Keratinocyte (primary cell): Measurements from ENCODE around the gene PRR33. TPM values are rescaled to one million over a fixed set of nuclear protein-coding genes. Genes with fewer than 3 reads are reported as not detected.

Source experiments
- DNase-seq: peaks from one replicate; pipeline ENCODE4 v3.0.0-alpha.2; 2011; ENCODE audit warnings: low read depth, missing footprints, low spot score
- FAIRE-seq: peaks from 2 replicates; lab custom pipeline; 2011; peaks lifted over from hg19 to GRCh38; lab: Jason Lieb, UNC
- H2AFZ ChIP-seq: 2 replicates; pipeline ENCODE4 v1.6.0; 2012; ENCODE audit warnings: low read length, control low read depth, inconsistent platforms; ENCODE audit not compliant: control insufficient read depth
- H3K27ac ChIP-seq: 2 replicates; pipeline ENCODE4 v1.5.1; 2011; ENCODE audit warnings: low read length; ENCODE audit not compliant: control insufficient read depth, insufficient read depth
- H3K27me3 ChIP-seq: 3 replicates; pipeline ENCODE4 v1.6.0; 2011; ENCODE audit warnings: low read length; ENCODE audit not compliant: control insufficient read depth, insufficient read depth; ENCODE audit errors: extremely low read depth
- H3K36me3 ChIP-seq, 2 experiments: 2 replicates in 1 of 2; 3 replicates in 1 of 2; pipeline ENCODE4 v1.5.1; 2011; ENCODE audit warnings: low read length in 2 of 2, mild to moderate bottlenecking in 1 of 2; ENCODE audit not compliant: control insufficient read depth in 2 of 2, insufficient read depth in 2 of 2; ENCODE audit errors: extremely low read depth in 1 of 2
- H3K4me1 ChIP-seq: 3 replicates; pipeline ENCODE4 v1.5.1; 2011; ENCODE audit warnings: low read length; ENCODE audit not compliant: control insufficient read depth, insufficient read depth; ENCODE audit errors: extremely low read depth
- H3K4me2 ChIP-seq: 3 replicates; pipeline ENCODE4 v1.6.0; 2011; ENCODE audit warnings: low read depth, low read length; ENCODE audit not compliant: control insufficient read depth, insufficient read depth; ENCODE audit errors: extremely low read depth
- H3K4me3 ChIP-seq, 3 experiments: fragments of 200-600 bp in 1 of 3; sonication (generic) in 1 of 3; 2 replicates in 2 of 3; 3 replicates in 1 of 3; pipeline ENCODE4 v1.5.1; 2011 to 2016; ENCODE audit warnings: low read length in 3 of 3, mild to moderate bottlenecking in 3 of 3, control low read depth in 2 of 3, inconsistent platforms in 1 of 3, low read depth in 1 of 3, mixed read lengths in 1 of 3, mixed run types in 1 of 3, moderate library complexity in 1 of 3; ENCODE audit not compliant: control insufficient read depth in 2 of 3, insufficient read depth in 2 of 3; ENCODE audit errors: extremely low read depth in 1 of 3
- H3K79me2 ChIP-seq: 2 replicates; pipeline ENCODE4 v1.6.0; 2012; ENCODE audit warnings: low read length; ENCODE audit not compliant: control insufficient read depth, insufficient read depth
- H3K9ac ChIP-seq: 3 replicates; pipeline ENCODE4 v1.6.0; 2011; ENCODE audit warnings: low read length; ENCODE audit not compliant: control insufficient read depth, insufficient read depth; ENCODE audit errors: extremely low read depth
- H3K9me1 ChIP-seq: 3 replicates; pipeline ENCODE4 v1.6.0; 2011; ENCODE audit warnings: low read length; ENCODE audit not compliant: control insufficient read depth, insufficient read depth; ENCODE audit errors: extremely low read depth
- H3K9me3 ChIP-seq: 2 replicates; pipeline ENCODE4 v1.5.1; 2012; ENCODE audit warnings: low read depth, low read length; ENCODE audit not compliant: control insufficient read depth
- H4K20me1 ChIP-seq: 3 replicates; pipeline ENCODE4 v1.6.0; 2011; ENCODE audit warnings: low read length; ENCODE audit not compliant: control insufficient read depth, insufficient read depth; ENCODE audit errors: extremely low read depth
- EZH2 ChIP-seq: IDR thresholded peaks from one replicate; pipeline ENCODE4 v1.6.1; 2012; ENCODE audit warnings: inconsistent platforms, mild to moderate bottlenecking, low read length, moderate library complexity
- dilution Hi-C: fragments of 300-500 bp; cut with MboI; formaldehyde crosslinking; loops from one replicate; pipeline ENCODE4 v1.7.0; 2020; ENCODE audit warnings: low sequenced_read_pairs; ENCODE audit not compliant: extremely low pct_ligation_motif_present
- polyA plus RNA-seq, 5 experiments: library from polyadenylated mRNA; depleted of rRNA in 3 of 5; stranded (reverse) in 3 of 5; stranded (forward) in 1 of 5; unstranded in 1 of 5; fragments of >200 nt; gene quantifications; 1 replicate in 1 of 5; 2 replicates in 3 of 5; 3 replicates in 1 of 5; pipeline versions ENCODE4 v1.2.1 to v1.2.3, GENCODE V29; 2011 to 2012; ENCODE audit warnings: missing spikeins in 2 of 5, low read depth in 1 of 5, low replicate concordance in 1 of 5
- TF ChIP-seq, protein P1 (sequence below), 3 experiments: IDR thresholded peaks in 1 of 3; conservative IDR thresholded peaks in 1 of 3; optimal IDR thresholded peaks in 1 of 3; 2 replicates in 2 of 3; 3 replicates in 1 of 3; pipeline versions ENCODE3 to v1.5.1; 2011; ENCODE audit warnings: low read length in 3 of 3, mild to moderate bottlenecking in 3 of 3, moderate library complexity in 2 of 3, control low read depth in 1 of 3, inconsistent platforms in 1 of 3; ENCODE audit not compliant: insufficient read depth in 2 of 3; ENCODE audit errors: extremely low read depth in 1 of 3

The PRR33 gene
- polyA plus RNA-seq, 1 donor (not counting 4 experiments of a cell fraction or from before 2014, with no cell fraction given) = not detected

DNA sequence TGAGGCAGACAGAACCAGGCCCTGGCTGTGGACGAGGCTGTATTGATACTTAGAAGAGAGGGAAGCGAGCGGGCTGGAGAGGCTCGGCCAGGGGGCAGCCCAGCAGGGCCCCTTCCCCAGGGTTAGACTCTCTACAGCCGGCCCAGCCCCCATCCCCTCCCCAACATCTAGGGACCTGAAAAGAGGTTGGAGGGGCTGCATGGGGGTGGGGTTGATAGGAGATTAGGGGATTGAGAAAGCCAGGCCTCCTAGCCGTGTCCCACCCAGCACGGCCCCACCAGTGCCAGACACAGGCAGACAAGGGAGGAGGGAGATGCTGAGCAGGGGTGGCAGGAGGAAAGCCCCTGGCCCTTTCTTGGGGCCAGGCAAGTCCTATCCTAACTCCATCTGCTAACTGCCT lies 33.1 kb downstream of the PRR33 start:
- Histone ChIP-seq H3K4me2 (no peak overlapping the region), H3K9me1 (no peaks in the 10 kb centered on the region), H2AFZ (no peak overlapping the region), H3K4me3 (no peak overlapping the region), H3K27ac (no peak overlapping the region), H3K9me3 (no peaks in the 10 kb centered on the region), H3K36me3 (no peaks in the 10 kb centered on the region), H3K79me2 (no peaks in the 10 kb centered on the region), H3K27me3 (no peaks in the 10 kb centered on the region), H3K4me1 (peaks cover 5% of the 10 kb centered on the region), H3K9ac (no peak overlapping the region), H4K20me1 (no peaks in the 10 kb centered on the region)
- TF ChIP-seq EZH2 = no peak
- TF ChIP-seq, protein P1, sequence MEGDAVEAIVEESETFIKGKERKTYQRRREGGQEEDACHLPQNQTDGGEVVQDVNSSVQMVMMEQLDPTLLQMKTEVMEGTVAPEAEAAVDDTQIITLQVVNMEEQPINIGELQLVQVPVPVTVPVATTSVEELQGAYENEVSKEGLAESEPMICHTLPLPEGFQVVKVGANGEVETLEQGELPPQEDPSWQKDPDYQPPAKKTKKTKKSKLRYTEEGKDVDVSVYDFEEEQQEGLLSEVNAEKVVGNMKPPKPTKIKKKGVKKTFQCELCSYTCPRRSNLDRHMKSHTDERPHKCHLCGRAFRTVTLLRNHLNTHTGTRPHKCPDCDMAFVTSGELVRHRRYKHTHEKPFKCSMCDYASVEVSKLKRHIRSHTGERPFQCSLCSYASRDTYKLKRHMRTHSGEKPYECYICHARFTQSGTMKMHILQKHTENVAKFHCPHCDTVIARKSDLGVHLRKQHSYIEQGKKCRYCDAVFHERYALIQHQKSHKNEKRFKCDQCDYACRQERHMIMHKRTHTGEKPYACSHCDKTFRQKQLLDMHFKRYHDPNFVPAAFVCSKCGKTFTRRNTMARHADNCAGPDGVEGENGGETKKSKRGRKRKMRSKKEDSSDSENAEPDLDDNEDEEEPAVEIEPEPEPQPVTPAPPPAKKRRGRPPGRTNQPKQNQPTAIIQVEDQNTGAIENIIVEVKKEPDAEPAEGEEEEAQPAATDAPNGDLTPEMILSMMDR (optimal IDR thresholded peaks at IDR 0.05 in 1 of 3, IDR thresholded peaks at IDR 0.05 in 1 of 3, conservative IDR thresholded peaks at IDR 0.05 in 1 of 3; ENCODE audit: extremely low read depth in 1 of 3, insufficient read depth in 2 of 3, low read length in 3 of 3) = no peak
- dilution Hi-C loops = no loop called here
- FAIRE-seq = no peak
- DNase-seq = no peak

DNA sequence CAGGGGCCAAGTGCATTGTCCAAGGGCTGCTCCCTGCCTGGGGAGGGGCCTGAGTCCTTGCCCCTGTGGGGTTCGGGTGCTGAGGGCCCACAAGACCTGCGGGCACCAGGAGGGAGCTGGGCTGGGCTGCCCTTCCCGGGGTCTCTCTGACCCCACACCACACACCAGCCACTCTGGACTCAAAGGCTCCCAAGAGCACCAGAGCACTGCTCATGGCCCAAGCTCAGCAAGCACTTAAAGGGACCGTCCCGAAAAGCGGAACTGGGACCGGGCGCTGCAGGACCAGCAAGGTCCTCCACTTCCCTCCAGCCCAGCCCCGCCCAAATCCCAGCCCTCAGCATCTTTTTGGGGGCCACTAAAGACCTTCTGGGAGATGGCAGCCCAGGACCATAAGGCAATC lies 33.5 kb downstream of the PRR33 start:
- DNase-seq (no peak), FAIRE-seq (no peak)
- H3K36me3 ChIP-seq = no peaks in the 10 kb centered on the region
- no peak overlapping the region for H2AFZ ChIP-seq
- no peak overlapping the region for H3K9ac ChIP-seq
- H3K9me1 ChIP-seq = no peaks in the 10 kb centered on the region
- H3K27me3 ChIP-seq = no peaks in the 10 kb centered on the region
- H3K79me2 ChIP-seq = no peaks in the 10 kb centered on the region
- H3K4me2 ChIP-seq = no peak overlapping the region
- TF ChIP-seq, protein P1 (optimal IDR thresholded peaks at IDR 0.05 in 1 of 3, IDR thresholded peaks at IDR 0.05 in 1 of 3, conservative IDR thresholded peaks at IDR 0.05 in 1 of 3; ENCODE audit: extremely low read depth in 1 of 3, insufficient read depth in 2 of 3, low read length in 3 of 3) = no peak
- TF ChIP-seq EZH2 = no peak
- dilution Hi-C loops = no loop called here
- no peaks in the 10 kb centered on the region for H3K9me3 ChIP-seq
- no peak overlapping the region for H3K27ac ChIP-seq
- H3K4me3 ChIP-seq = no peak overlapping the region
- no peaks in the 10 kb centered on the region for H4K20me1 ChIP-seq
- H3K4me1 ChIP-seq = peaks cover under 1% of the 10 kb centered on the region
